ENCODE results near the gene SOX2. TPM values are rescaled to one million over a fixed set of nuclear protein-coding genes. Genes with fewer than 3 reads are reported as not detected.
A peak's percentile ranks its signal among the peaks of the same experiment; 100 is the strongest.

SOX2 gene
- total and polyA plus RNA-seq, 12 donors, result 0.10 to 0.88 (median 0.13) TPM; not detected in 3

DNA sequence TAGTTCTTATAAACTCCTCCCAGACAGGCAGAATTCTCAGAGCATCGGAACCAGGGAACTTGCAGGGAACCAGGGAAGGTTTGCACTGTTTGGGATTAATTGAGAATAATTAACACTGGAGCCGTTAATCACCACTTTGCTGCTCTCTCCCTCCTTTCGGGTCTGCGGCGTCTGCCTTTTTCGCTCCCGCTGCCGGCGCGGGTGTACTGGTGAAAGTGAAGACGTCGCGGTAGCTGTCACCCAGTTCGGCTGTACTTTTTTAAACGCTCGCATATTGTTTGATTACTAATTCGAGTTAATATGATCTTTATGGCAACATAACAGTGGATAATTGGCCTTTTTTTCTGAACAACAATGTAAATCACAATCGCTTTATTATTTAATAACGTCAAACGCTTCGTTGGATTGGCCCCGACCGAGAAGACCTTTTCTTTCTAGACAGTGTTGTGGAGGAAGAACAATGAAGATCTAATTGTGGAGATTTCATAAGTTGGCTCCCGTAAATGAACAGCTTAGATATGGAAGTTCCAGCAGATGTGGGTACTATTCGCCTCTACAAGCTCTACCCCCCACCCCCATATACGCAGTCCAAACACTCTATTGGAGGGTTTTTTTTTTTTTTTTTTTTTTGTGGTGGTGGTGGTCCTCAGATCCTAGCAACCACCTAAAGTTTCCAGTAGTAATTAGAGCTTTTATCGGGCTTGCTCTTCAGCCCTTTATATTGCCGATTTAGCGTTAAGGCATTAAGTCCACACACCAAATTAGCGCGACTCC lies 12.7 kb downstream of the SOX2 start:
- intact Hi-C loops (cut with DNase I), result no loop called here
- ATAC-seq, result no peak
- Histone ChIP-seq H3K27ac (no peak overlapping the region), H3K36me3 (no peaks in the 10 kb centered on the region), H3K27me3 (peaks cover 57 to 100% (median 100%) of the 10 kb centered on the region in 7 donors), H3K4me3 (no peak overlapping the region), H3K9me3 (no peaks in the 10 kb centered on the region), H3K4me1 (peaks cover 0 to 27% (median 12%) of the 10 kb centered on the region in 9 donors)
- TF ChIP-seq, protein P1, sequence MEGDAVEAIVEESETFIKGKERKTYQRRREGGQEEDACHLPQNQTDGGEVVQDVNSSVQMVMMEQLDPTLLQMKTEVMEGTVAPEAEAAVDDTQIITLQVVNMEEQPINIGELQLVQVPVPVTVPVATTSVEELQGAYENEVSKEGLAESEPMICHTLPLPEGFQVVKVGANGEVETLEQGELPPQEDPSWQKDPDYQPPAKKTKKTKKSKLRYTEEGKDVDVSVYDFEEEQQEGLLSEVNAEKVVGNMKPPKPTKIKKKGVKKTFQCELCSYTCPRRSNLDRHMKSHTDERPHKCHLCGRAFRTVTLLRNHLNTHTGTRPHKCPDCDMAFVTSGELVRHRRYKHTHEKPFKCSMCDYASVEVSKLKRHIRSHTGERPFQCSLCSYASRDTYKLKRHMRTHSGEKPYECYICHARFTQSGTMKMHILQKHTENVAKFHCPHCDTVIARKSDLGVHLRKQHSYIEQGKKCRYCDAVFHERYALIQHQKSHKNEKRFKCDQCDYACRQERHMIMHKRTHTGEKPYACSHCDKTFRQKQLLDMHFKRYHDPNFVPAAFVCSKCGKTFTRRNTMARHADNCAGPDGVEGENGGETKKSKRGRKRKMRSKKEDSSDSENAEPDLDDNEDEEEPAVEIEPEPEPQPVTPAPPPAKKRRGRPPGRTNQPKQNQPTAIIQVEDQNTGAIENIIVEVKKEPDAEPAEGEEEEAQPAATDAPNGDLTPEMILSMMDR (IDR thresholded peaks at IDR 0.05), result no peak
- 6 to 11% methylated on average over 31 of the region's 31 CpGs for WGBS, 2 donors
- no peak for DNase-seq

DNA sequence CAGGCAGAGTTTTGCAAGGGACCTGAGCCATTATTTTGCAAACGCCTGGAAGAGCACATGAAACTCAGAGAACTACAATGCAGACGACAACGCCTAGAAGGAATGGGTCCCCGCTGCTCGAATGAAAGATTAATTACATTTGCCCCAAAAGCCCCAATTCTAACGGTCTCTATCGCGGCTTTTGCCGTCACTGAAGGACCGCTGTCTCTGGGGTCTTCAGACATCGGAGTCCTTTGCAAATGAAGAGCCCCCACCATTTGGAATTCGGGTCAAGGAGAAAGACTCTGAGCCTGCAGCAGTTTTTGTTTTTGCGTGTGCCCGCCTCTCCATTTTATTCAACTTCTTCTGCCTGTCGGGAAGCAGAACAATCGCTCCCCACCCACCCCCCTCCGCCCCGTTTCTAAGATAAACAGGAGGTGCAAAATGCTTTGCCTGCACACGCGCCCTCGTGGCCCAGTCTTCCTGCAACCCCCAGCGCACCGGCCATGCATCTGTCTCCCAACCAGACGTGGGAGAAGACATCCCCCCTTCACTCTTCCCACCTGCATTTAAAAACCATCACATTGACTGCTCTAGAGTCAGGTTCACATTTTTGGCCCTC lies 13.5 kb downstream of the SOX2 start:
- Histone ChIP-seq H3K27me3 (peaks cover 60 to 100% (median 100%) of the 10 kb centered on the region in 7 donors), H3K4me3 (no peak overlapping the region), H3K36me3 (no peaks in the 10 kb centered on the region), H3K4me1 (peaks cover 0 to 26% (median 12%) of the 10 kb centered on the region in 9 donors), H3K27ac (no peak overlapping the region), H3K9me3 (no peaks in the 10 kb centered on the region)
- TF ChIP-seq, protein P1 (IDR thresholded peaks at IDR 0.05), result no peak
- ATAC-seq (no peak), DNase-seq (no peak)
- intact Hi-C loops (cut with DNase I), result no loop called here
- WGBS, 2 donors, result 5 to 7% methylated on average over 24 of the region's 24 CpGs

DNA sequence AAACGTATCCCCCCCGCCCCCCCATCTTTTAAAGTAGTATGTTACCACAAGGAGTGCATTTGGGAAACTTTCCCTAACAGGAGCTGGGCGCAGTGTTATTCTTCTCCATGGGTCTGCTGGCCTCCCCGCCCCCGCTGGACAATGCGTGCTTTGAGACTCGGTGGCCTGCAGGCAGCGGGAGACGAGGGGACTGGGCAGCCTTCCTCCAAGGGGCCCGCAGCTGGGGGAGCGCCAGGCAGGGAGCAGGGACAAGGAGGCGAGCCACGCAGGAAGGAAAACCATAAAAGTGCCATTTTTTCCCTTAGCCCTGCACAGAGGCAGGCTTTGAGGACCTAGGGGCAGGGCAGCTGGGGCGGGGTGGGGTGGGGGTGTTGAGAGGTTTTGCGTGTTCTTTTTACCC lies 14.1 kb downstream of the SOX2 start:
- TF ChIP-seq, protein P1 (IDR thresholded peaks at IDR 0.05), result no peak
- intact Hi-C loops (cut with DNase I), result no loop called here
- Histone ChIP-seq H3K36me3 (no peaks in the 10 kb centered on the region), H3K27me3 (peaks cover 64 to 100% (median 100%) of the 10 kb centered on the region in 7 donors), H3K4me1 (peaks cover 0 to 26% (median 12%) of the 10 kb centered on the region in 9 donors), H3K27ac (no peak overlapping the region), H3K9me3 (no peaks in the 10 kb centered on the region), H3K4me3 (no peak overlapping the region)
- 1 to 4% methylated on average over 15 of the region's 15 CpGs for WGBS, 2 donors
- no peak for DNase-seq
- no peak for ATAC-seq

DNA sequence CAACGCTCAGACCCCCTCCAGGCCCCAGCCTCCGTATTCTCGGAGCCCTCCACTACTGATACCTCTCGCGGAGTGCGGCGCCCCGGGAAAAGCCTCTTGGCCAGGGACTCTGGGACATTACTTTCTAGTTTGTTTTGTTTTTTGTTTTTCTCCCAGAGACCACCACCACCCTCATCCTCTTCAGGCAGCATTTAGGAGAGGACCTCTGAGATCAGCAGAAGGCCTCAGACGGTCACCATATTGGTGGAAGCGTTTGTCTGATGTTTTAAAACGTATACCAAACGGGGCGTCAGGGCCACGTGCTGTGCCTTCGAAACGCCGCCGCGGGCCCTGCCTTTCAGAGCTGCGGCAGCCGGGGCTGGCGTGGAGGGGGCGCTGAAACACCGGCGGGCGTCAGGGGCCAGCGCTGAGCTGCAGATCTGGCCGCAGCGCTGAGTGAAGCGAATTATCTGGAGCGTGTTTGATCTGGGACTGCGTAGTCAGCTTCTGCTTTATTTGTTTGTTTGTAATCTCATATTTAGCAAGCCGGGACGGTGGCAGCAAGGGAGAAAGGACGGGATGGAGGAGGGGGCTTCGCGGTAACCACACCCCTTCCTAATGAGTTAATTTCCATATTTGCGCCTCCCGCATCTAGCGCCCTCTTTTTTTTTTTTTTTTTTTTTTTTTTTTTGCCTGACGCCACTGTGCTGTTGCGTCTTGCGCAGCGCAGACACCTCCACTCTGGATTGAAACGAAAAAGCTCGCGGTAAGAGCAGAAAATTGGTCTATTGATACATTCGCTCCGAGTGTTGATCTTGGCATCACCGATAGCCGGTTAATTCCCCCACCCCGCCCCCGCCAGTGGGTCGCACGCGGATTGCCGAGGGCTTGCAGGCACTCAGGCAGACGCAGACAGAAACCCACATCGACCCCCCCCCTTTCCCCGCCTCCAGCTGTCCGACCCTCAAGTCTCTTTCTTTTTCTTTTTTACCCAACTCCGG lies 14.9 kb downstream of the SOX2 start:
- DNase-seq (no peak), ATAC-seq (no peak)
- Histone ChIP-seq H3K4me1 (peaks cover 0 to 26% (median 12%) of the 10 kb centered on the region in 9 donors), H3K27ac (no peak overlapping the region), H3K27me3 (peaks cover 57 to 100% (median 100%) of the 10 kb centered on the region in 7 donors), H3K4me3 (peak overlapping the region in 9 of 10 donors; percentile 10 to 40 (median 32)), H3K9me3 (no peaks in the 10 kb centered on the region), H3K36me3 (no peaks in the 10 kb centered on the region)
- TF ChIP-seq, protein P1 (IDR thresholded peaks at IDR 0.05), result no peak
- intact Hi-C loops (cut with DNase I), result no loop called here
- 4% methylated on average over 61 to 62 of the region's 62 CpGs for WGBS, 2 donors
